SK-N-SH treated with all-trans-retinoic acid at 6 μM for 48 hours (cell line): ENCODE results near the gene CADM1.

ENCODE experiments used
- ARNTL ChIP-seq: fragments of 450-650 bp; formaldehyde crosslinking; IDR thresholded peaks from 2 replicates; pipeline ENCODE4 v1.5.0; 2020; ENCODE audit warnings: low read depth, mild to moderate bottlenecking, moderate library complexity, borderline replicate concordance
- GLIS3 ChIP-seq: fragments of 250-450 bp; sonication (Bioruptor Pico); IDR thresholded peaks from 2 replicates; pipeline ENCODE4 v1.5.0; 2020; ENCODE audit warnings: mild to moderate bottlenecking, moderate library complexity
- PPARA ChIP-seq: fragments of 250-450 bp; sonication (Bioruptor Pico); IDR thresholded peaks from 2 replicates; pipeline ENCODE4 v1.5.0; 2020; ENCODE audit warnings: mild to moderate bottlenecking, borderline replicate concordance
- ZFP30 ChIP-seq: fragments of 450-650 bp; formaldehyde crosslinking; IDR thresholded peaks from 2 replicates; pipeline ENCODE4 v1.5.0; 2022; ENCODE audit warnings: mild to moderate bottlenecking, moderate library complexity
- ZNF8 ChIP-seq: fragments of 450-650 bp; formaldehyde crosslinking; IDR thresholded peaks from 2 replicates; pipeline ENCODE4 v1.5.0; 2020; ENCODE audit warnings: mild to moderate bottlenecking, moderate library complexity
- TF ChIP-seq, protein P1 (sequence below): fragments of 250-450 bp; sonication (Bioruptor Pico); IDR thresholded peaks from 2 replicates; pipeline ENCODE4 v1.5.1; 2020; ENCODE audit warnings: low read depth, mild to moderate bottlenecking, moderate library complexity

DNA sequence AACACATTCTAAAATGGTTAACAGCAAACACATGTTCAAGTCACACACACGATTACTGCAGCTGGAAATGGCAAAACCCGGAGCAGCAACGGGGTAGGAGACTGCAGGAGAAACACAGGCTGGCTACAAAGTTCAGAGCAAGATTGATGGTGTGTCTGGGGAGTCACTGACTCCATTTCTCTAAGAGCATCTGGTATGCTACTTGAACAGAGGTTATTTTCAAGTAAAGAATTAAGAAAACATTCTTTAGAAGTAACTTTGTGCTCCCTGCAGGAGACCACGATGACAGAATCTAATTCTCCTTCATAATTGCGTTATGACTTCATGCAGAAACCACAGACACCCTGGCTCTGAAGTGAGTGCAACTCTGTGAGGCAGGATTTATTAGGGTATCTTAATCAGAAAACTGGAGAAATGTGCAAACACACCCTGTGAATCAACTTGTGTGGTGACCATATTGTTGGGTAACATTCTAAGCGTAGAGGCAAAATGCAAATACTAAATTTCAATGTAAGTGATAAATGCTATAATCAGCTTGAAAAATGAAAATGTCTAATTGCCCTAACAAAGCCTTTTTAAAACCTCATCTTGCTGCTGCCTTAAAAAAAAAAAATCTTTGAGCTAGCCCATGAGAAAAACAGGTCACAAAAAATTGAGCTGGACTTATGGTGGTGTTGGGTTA is 303.0 kb downstream of the CADM1 start:
- TF ChIP-seq, protein P1, sequence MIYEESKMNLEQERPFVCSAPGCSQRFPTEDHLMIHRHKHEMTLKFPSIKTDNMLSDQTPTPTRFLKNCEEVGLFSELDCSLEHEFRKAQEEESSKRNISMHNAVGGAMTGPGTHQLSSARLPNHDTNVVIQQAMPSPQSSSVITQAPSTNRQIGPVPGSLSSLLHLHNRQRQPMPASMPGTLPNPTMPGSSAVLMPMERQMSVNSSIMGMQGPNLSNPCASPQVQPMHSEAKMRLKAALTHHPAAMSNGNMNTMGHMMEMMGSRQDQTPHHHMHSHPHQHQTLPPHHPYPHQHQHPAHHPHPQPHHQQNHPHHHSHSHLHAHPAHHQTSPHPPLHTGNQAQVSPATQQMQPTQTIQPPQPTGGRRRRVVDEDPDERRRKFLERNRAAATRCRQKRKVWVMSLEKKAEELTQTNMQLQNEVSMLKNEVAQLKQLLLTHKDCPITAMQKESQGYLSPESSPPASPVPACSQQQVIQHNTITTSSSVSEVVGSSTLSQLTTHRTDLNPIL (CRISPR knock-in tag) = peak; percentile 60; the same call in 1 of the 2 replicates
- TF ChIP-seq ZNF8 (CRISPR knock-in tag) (no peak), ARNTL (no peak), PPARA (no peak), ZFP30 (no peak), GLIS3 (no peak)
